HG03066 (cell line): ENCODE data around the gene GPLD1.
A peak's percentile ranks its signal among the peaks of the same experiment; 100 is the strongest.
"Not testable (repeated sequence)": the region's sequence is repeated elsewhere in the genome, so short reads cannot be mapped to it uniquely, and the experiment has no call there.

Experiments used
- ATAC-seq: cut with Tn5 transposase; IDR thresholded peaks from one replicate; pipeline ENCODE4 v1.9.1; 2021; ENCODE audit warnings: low read depth; ENCODE audit not compliant: unreplicated experiment

GPLD1 gene

DNA sequence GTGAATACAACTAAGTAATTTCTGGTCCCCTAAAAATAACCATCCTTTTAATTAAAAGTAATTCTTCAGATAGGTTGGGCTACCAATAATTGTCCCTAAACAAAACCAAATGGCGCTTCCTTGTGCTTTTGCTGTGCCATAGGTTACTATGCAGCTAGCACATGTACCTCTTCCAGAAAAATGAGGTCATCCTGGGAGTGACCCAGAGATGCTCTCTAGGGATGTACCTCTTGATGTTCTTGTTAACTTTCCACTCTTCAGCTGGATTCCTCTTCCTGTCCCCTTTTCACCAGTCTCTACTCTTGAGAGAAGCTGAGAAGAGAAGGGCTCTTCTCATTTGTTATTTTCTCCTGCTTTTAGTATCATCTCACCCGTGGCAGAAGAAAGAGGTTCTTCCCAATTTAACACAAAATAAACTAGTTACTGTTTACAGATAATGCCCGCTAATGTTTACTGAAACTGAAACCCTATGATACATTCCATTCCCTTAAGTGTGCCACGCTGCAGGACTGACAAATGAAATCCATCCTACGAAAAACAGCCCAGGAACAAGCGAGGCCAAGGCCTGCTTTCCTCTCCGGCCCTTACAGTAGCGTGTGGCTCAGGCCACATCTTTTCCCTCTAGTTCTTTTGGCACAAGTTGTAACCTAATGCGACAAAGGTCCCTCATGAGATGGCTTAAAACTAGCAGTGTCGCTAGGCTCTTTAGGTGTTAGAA lies 62.5 kb downstream of the GPLD1 start:
- no peak for ATAC-seq

GRCh38 chr6:24425091-24425490 lies 64.3 kb downstream of the GPLD1 start:
- no peak for ATAC-seq

DNA sequence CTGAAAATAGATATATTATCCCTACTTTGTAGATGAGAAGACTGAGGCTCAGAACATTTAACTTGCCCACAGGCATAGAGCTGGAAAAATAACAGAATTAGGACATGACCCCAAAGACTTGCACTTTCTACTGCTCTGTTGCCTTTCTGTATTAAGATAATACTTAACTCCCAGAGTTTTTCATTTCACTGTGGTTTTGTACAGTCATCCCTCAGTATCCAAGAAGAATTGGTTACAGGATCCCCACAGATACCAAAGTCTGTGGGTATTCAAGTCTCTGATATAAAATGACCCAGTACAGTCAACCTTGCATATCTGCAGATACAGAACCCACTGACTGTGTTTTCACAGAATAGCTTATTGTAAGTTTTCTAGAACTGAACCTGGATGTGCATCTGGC lies 69.9 kb downstream of the GPLD1 start:
- ATAC-seq, result no peak

DNA sequence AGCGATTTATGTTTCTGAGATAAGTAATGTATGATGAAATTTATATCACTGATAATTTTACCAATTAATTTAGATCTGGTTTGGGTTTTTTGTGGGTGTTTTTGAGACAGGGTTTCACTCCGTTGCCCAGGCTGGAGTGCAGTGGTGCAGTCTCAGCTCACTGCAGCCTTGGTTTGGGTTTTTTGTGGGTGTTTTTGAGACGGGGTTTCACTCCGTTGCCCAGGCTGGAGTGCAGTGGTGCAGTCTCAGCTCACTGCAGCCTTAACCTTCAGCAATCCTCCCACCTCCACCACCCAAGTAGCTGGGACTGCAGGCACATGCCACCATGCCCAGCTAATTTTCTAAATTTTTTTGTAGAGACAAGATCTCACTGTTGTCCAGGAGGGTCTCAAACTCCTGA lies 73.6 kb downstream of the GPLD1 start:
- no peak for ATAC-seq

GRCh38 chr6:24414531-24414930 lies 74.8 kb downstream of the GPLD1 start:
- ATAC-seq, result not testable (repeated sequence)

- no peak for ATAC-seq
Observed at GRCh38 chr6:24412294-24412693, 77.1 kb downstream of the GPLD1 start.

GRCh38 chr6:24410622-24411021 lies 78.8 kb downstream of the GPLD1 start:
- no peak for ATAC-seq

DNA sequence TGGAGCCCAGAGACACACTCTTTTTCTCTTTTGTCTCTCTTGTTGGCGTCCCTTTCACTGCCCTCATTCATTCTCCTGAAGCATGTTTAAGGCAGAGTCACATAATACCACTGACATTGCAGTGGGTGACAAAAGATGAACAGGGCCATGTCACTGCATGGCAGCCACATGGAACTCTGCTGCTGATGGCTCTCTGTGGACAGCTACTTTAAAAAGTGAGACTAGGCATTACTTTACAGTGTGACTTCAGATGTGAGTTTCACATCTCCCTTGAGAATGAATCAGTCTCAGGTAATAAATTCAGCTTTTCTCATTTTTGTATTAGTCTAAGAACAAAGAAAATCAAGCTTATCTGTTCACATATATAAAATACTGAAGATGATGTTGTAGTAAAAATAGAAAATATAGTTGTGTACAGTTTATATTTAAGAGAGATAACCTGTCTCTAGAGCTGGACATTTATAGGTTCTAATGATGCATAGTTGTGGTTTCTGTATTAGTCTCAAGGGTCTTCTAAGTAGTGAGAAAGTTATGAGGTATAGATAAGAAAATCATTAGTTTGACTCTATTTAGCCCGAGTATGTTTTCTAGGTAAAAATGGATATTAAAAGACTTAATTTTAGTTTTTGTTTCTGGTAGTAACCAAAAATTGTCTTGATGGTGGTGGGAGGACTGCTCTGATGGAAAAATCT lies 80.5 kb downstream of the GPLD1 start:
- peak; percentile 92 for ATAC-seq

DNA sequence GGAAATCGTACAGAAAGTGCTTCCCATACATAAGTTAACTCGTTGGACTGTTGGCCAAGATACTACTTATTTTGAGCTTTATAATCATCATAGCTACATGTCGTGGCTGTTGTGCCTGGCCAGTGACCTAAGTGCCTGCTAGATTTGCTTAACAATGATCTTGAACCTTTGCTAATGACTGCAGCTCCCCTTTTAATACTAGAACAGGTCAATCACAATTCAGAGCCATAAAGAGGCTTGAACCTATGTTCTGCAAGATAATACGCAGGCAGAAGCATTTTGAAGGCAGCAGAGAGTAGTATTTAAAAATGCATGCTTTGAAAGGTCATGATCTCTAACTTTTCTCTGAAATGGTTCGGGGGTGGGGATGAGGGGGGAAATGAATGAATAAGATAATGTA lies 84.1 kb downstream of the GPLD1 start:
- ATAC-seq, result no peak

DNA sequence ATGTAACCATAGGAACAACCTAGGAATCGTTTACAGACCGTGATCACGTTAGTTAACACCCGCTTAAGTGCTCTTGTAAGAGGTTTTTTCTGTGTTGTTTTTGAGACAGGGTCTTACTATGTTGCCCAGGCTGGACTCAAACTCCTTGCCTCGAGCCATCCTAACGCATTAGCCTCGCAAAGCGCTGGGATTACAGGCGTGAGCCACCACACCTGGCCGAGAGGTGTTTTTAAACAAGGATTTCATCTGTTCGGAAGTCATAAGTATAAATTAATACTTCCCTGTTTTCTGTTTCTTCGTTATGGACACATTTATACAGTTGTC lies 85.9 kb downstream of the GPLD1 start:
- ATAC-seq, result no peak

DNA sequence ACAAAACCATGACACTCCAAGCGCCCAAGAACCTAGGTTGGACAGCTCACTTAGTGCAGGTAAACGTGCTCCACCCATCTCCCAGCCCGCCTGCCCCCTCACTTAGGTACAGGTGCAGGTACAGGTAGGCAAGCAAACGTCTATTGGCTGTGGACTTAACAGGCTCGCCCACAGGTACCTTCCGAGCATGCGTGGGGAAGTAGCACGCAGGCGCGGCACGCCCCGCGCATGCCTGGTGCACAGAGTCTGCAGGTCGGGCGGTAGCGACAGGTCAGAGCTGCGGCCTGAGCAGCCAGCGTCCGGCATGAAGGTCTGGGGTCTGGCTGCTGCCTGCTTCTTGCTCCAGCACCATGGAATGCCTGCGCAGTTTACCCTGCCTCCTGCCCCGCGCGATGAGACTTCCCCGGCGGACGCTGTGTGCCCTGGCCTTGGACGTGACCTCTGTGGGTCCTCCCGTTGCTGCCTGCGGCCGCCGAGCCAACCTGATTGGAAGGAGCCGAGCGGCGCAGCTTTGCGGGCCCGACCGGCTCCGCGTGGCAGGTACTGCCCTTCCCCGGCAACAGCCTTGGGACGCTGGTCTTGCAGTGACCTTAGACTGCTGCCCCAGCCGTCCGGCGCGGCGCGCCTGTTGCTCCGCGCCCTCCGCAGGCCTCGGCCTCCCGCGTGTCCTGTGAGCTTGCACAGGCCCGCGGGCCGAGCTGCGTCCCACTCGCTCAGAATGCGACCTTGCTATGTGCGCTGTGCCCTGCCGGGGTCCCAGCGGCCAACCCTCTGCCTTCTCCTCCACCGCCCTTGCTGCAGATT lies 86.5 kb downstream of the GPLD1 start, which contains the start of gene MRS2:
TSS of gene MRS2 (plus strand) at position 240 of the 804 bp plus-strand sequence. CDS start at position 351, 111 bp downstream.
- ATAC-seq, result peak; percentile 92

- no peak for ATAC-seq
Observed at GRCh38 chr6:24401458-24401857, 87.9 kb downstream of the GPLD1 start.

- not testable (repeated sequence) for ATAC-seq
Observed at GRCh38 chr6:24400045-24401039, 89.0 kb downstream of the GPLD1 start.

- no peak for ATAC-seq
Observed at GRCh38 chr6:24397631-24398030, 91.7 kb downstream of the GPLD1 start.

DNA sequence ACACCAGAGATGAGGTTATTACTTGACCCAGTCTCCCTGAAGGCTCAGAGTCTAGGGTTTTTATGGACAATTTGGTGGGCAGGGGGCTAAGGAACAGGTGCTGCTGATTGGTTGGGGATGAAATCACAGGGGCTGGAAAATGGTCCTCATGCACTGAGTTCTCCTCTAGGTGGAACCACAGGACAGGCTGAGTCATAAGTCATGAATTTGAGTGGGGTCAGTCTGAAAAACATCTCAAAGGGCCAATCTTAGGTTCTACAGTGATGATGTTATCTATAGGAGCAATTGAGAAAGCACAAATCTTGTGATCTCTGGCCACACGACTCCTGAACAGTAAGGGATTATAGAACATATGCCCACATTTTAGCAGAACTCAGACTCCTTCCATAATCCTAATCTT lies 92.6 kb downstream of the GPLD1 start:
- ATAC-seq, result no peak

GRCh38 chr6:24394780-24395437 lies 94.5 kb downstream of the GPLD1 start:
- ATAC-seq, result no peak

DNA sequence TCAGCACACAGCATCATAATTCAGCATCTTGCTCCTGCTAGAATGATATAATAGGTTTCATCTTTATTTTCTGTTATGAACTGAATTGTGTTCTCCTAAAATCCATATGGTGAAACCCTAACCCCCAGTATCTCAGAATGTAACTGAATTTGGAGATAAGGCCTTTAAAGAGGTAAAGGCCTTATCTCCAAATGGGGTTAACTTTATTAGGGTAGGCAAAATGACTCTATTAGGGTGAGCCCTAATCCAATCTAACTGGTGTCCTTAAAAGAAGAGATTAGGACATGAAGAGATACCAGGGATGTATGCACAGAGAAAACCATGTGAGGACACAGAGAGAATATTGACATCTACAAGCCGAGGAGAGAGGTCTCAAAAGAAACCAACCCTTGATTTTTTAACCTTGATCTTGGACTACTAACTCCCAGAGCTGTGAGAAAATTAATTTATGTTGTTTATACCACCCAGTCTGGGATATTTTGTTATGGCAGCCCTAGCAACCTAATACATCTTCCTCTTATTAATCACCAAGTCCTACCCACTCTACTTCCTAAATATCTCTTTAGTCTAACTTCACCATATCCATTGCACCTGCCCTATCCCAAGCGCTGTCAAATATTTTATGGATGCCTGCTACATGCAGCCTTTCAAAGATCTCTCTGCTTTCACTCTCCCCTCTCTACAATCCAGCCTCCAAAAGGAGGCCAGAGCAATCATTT lies 95.2 kb downstream of the GPLD1 start:
- ATAC-seq, result no peak

- peak; percentile 77 for ATAC-seq
Observed at GRCh38 chr6:24391756-24392405, 97.5 kb downstream of the GPLD1 start.

DNA sequence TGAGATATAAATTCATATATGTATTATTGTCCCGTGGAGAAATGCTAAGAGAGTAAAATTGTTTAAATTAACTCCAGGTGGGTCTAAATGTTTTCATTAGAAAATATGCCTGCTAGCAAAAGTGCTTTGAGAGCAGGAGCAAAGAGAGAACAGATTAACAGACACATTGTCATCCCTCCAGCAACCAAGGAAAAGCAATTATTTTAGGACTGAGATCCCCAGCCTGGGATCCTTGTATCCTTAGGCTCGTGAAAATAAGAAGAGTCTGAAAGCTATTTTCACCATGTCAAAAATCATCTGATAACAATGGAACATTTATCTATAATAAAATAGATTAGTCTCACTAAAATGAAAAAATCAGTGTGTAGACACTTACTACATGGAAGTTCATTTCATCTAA lies 98.2 kb downstream of the GPLD1 start:
- no peak for ATAC-seq
